Endodermal cell (in vitro differentiated cells): ENCODE measurements around the gene B3GALT4. TPM values are rescaled to one million over a fixed set of nuclear protein-coding genes. Genes with fewer than 3 reads are reported as not detected.

Source experiments
- DNase-seq: peaks from one replicate; pipeline ENCODE4 v3.0.0-alpha.2; 2017
- H3K27ac ChIP-seq: 2 replicates; pipeline ENCODE4 v1.5.1; 2013; ENCODE audit warnings: mild to moderate bottlenecking, low read depth, low read length, moderate library complexity
- H3K27me3 ChIP-seq: 2 replicates; pipeline ENCODE4 v1.6.1; 2013; ENCODE audit warnings: mild to moderate bottlenecking, low read length, moderate library complexity; ENCODE audit not compliant: insufficient read depth, control insufficient read depth, poor library complexity, severe bottlenecking
- H3K36me3 ChIP-seq: 2 replicates; pipeline ENCODE4 v1.7.0; 2013; ENCODE audit warnings: mild to moderate bottlenecking, low read length, moderate library complexity; ENCODE audit not compliant: control insufficient read depth, insufficient read depth
- H3K4me1 ChIP-seq: one replicate; pipeline ENCODE4 v1.7.0; 2013; ENCODE audit warnings: low read length; ENCODE audit not compliant: control insufficient read depth, insufficient read depth
- H3K4me3 ChIP-seq: 2 replicates; pipeline ENCODE4 v1.5.1; 2013; ENCODE audit warnings: mild to moderate bottlenecking, low read length, moderate library complexity
- H3K9ac ChIP-seq: 2 replicates; pipeline ENCODE4 v1.6.1; 2013; ENCODE audit warnings: mild to moderate bottlenecking, low read length, moderate library complexity; ENCODE audit not compliant: poor library complexity, severe bottlenecking; ENCODE audit errors: extremely low read depth
- H3K9me3 ChIP-seq: 2 replicates; pipeline ENCODE4 v1.6.1; 2013; ENCODE audit warnings: mild to moderate bottlenecking, low read length, moderate library complexity; ENCODE audit not compliant: control insufficient read depth
- H3K27ac Mint-ChIP-seq: 2 replicates; pipeline ENCODE4 v1.8.0; 2020; ENCODE audit warnings: mixed read lengths
- H3K27me3 Mint-ChIP-seq: 2 replicates; pipeline ENCODE4 v1.8.0; 2021; ENCODE audit warnings: mild to moderate bottlenecking, mixed read lengths; ENCODE audit not compliant: insufficient read depth
- H3K36me3 Mint-ChIP-seq: 2 replicates; pipeline ENCODE4 v1.8.0; 2020; ENCODE audit warnings: low read depth, mixed read lengths
- H3K4me1 Mint-ChIP-seq: 2 replicates; pipeline ENCODE4 v1.8.0; 2020; ENCODE audit warnings: mixed read lengths
- H3K4me3 Mint-ChIP-seq: 2 replicates; pipeline ENCODE4 v1.8.0; 2020; ENCODE audit warnings: mild to moderate bottlenecking, moderate library complexity, mixed read lengths
- H3K9me3 Mint-ChIP-seq: 2 replicates; pipeline ENCODE4 v1.8.0; 2020; ENCODE audit warnings: mild to moderate bottlenecking, mixed read lengths
- CTCF ChIP-seq: fragments of 200-600 bp; sonication (generic); conservative IDR thresholded peaks from 2 replicates; pipeline ENCODE4 v1.5.0; 2021; ENCODE audit warnings: antibody characterized with exemption, mild to moderate bottlenecking
- WGBS, 2 experiments: methylation state at CpG; one replicate each; pipeline versions ENCODE4 v1.1.5 to v1.1.7; 2013; ENCODE audit warnings: missing lambda C conversion rate in 2 of 2, mixed read lengths in 1 of 2; ENCODE audit not compliant: insufficient coverage in 1 of 2, insufficient read length in 1 of 2; 5-methylcytosine and 5-hydroxymethylcytosine counted together
- total RNA-seq, 2 donors: library from RNA; stranded (reverse); fragmentation: NEBNext Ultra II Directional in 1 of 2; extraction: Animal tissue kit (Norgen Biotek cat#: 25700) in 1 of 2; gene quantifications; 2 replicates in 1 of 2; 3 replicates in 1 of 2; pipeline ENCODE4 v1.2.1, GENCODE V29; 2021

B3GALT4 gene
- total RNA-seq, 2 donors from 2014 or later = 3.9 to 5.5 TPM

GRCh38 chr6:33243476-33243875 is 33.4 kb upstream of the B3GALT4 start:
- DNase-seq = no peak
- peaks cover 3% of the 10 kb centered on the region for H3K4me1 Mint-ChIP-seq
- no peak for TF ChIP-seq CTCF
- H3K27me3 ChIP-seq = peaks cover 42% of the 10 kb centered on the region
- WGBS, 2 experiments = 56 to 60% methylated on average over 1 of the region's 1 CpG
- no peak overlapping the region for H3K4me3 ChIP-seq
- no peaks in the 10 kb centered on the region for H3K9me3 Mint-ChIP-seq
- H3K4me1 ChIP-seq = peaks cover 1% of the 10 kb centered on the region
- no peaks in the 10 kb centered on the region for H3K36me3 ChIP-seq
- H3K4me3 Mint-ChIP-seq = no peak overlapping the region
- H3K27me3 Mint-ChIP-seq = peaks cover 55% of the 10 kb centered on the region
- no peak overlapping the region for H3K9ac ChIP-seq
- H3K27ac ChIP-seq = no peak overlapping the region
- no peak overlapping the region for H3K27ac Mint-ChIP-seq
- no peaks in the 10 kb centered on the region for H3K9me3 ChIP-seq
- H3K36me3 Mint-ChIP-seq = no peaks in the 10 kb centered on the region

- peak overlapping the region; percentile 66 for H3K4me3 Mint-ChIP-seq
- H3K27me3 ChIP-seq = peaks cover 34% of the 10 kb centered on the region
- H3K27ac ChIP-seq = peak overlapping the region; percentile 16
- TF ChIP-seq CTCF = peak; percentile 96
- no peaks in the 10 kb centered on the region for H3K9me3 ChIP-seq
- peaks cover 19% of the 10 kb centered on the region for H3K36me3 Mint-ChIP-seq
- peaks cover 13% of the 10 kb centered on the region for H3K36me3 ChIP-seq
- no peak overlapping the region for H3K27ac Mint-ChIP-seq
- no peaks in the 10 kb centered on the region for H3K9me3 Mint-ChIP-seq
- peak; percentile 96 for DNase-seq
- H3K9ac ChIP-seq = peak overlapping the region; percentile 6
- peaks cover 5% of the 10 kb centered on the region for H3K4me1 ChIP-seq
- peaks cover 30% of the 10 kb centered on the region for H3K27me3 Mint-ChIP-seq
- H3K4me1 Mint-ChIP-seq = peaks cover 14% of the 10 kb centered on the region
- WGBS, 2 experiments = 10 to 11% methylated on average over 17 to 28 of the region's 28 CpGs
- peak overlapping the region; percentile 82 for H3K4me3 ChIP-seq
Measured at GRCh38 chr6:33247977-33248642, 28.8 kb upstream of the B3GALT4 start.

GRCh38 chr6:33248643-33248931 is 28.3 kb upstream of the B3GALT4 start:
- Mint-ChIP-seq H3K27ac (peak overlapping the region; percentile 78), H3K4me1 (peaks cover 14% of the 10 kb centered on the region), H3K9me3 (no peaks in the 10 kb centered on the region), H3K27me3 (peaks cover 26% of the 10 kb centered on the region), H3K4me3 (peak overlapping the region; percentile 66), H3K36me3 (peaks cover 19% of the 10 kb centered on the region)
- H3K27me3 ChIP-seq = peaks cover 30% of the 10 kb centered on the region
- peak overlapping the region; percentile 72 for H3K27ac ChIP-seq
- H3K4me3 ChIP-seq = peak overlapping the region; percentile 82
- WGBS, 2 experiments = 7 to 9% methylated on average over 12 to 18 of the region's 18 CpGs
- peak; percentile 26 for TF ChIP-seq CTCF
- H3K4me1 ChIP-seq = peaks cover 5% of the 10 kb centered on the region
- H3K9me3 ChIP-seq = no peaks in the 10 kb centered on the region
- peak overlapping the region; percentile 6 for H3K9ac ChIP-seq
- no peak for DNase-seq
- H3K36me3 ChIP-seq = peaks cover 16% of the 10 kb centered on the region
